Measurements from ENCODE around the gene TDRD12.

- TF ChIP-seq CTCF (optimal IDR thresholded peaks at IDR 0.05 in 1 of 3, IDR thresholded peaks at IDR 0.05 in 1 of 3, conservative IDR thresholded peaks at IDR 0.05 in 1 of 3; ENCODE audit: extremely low read depth in 1 of 3, insufficient read depth in 2 of 3, low read length in 3 of 3) (no peak), EZH2 (IDR thresholded peaks at IDR 0.05; ENCODE audit: low read length) (no peak)
These were observed 138.6 kb downstream of the TDRD12 start for GRCh38 chr19:32858155-32858554.
